Cardiac muscle cell (in vitro differentiated cells and primary cell): Measurements from ENCODE around the gene HIPK4. TPM values are rescaled to one million over a fixed set of nuclear protein-coding genes. Genes with fewer than 3 reads are reported as not detected.

Experiments used
- DNase-seq, 2 donors: peaks; one replicate each; pipeline versions ENCODE4 v3.0.0 to v3.0.0-alpha.2; 2010 to 2017; ENCODE audit warnings: low read depth in 1 of 2, low spot score in 1 of 2
- H3K27ac ChIP-seq: fragments of 200-600 bp; sonication (generic); 2 replicates; pipeline ENCODE4 v1.5.1; 2016
- H3K27me3 ChIP-seq: fragments of 200-600 bp; sonication (generic); 2 replicates; pipeline ENCODE4 v1.6.0; 2016; ENCODE audit warnings: control low read depth
- H3K36me3 ChIP-seq: fragments of 200-600 bp; sonication (generic); 2 replicates; pipeline ENCODE4 v1.5.1; 2016; ENCODE audit warnings: control low read depth
- H3K4me1 ChIP-seq: fragments of 200-600 bp; sonication (generic); 2 replicates; pipeline ENCODE4 v1.8.1; 2017; ENCODE audit warnings: low read depth, mild to moderate bottlenecking, mixed run types
- H3K4me3 ChIP-seq: fragments of 200-600 bp; sonication (generic); 2 replicates; pipeline ENCODE4 v1.5.1; 2016; ENCODE audit warnings: mild to moderate bottlenecking
- H3K9me3 ChIP-seq: fragments of 200-600 bp; sonication (generic); 2 replicates; pipeline ENCODE4 v1.5.1; 2017; ENCODE audit warnings: low read depth, mild to moderate bottlenecking, control low read depth
- CTCF ChIP-seq: IDR thresholded peaks from 2 replicates; pipeline ENCODE4 v1.5.1; 2012; ENCODE audit warnings: low read depth, mild to moderate bottlenecking, low read length
- polyA plus RNA-seq: library from polyadenylated mRNA; unstranded; fragments of >200 nt; fragmentation: Nextera tagmentation; extraction: Ambion mirVana; gene quantifications from 2 replicates; pipeline ENCODE4 v1.2.1, GENCODE V29; 2016
- total RNA-seq: library from RNA; depleted of rRNA; stranded (reverse); fragments of >200 nt; gene quantifications from 2 replicates; pipeline ENCODE4 v1.2.3, GENCODE V29; 2016

HIPK4 gene
- total and polyA plus RNA-seq, 2 experiments from 2014 or later, result 0.12 to 1.7 TPM

- DNase-seq, result no peak
- TF ChIP-seq CTCF, result no peak
- Histone ChIP-seq H3K9me3 (no peaks in the 10 kb centered on the region), H3K36me3 (no peaks in the 10 kb centered on the region), H3K27ac (peak overlapping the region; percentile 79), H3K4me3 (no peak overlapping the region), H3K4me1 (no peaks in the 10 kb centered on the region), H3K27me3 (no peaks in the 10 kb centered on the region)
These were observed 47.2 kb downstream of the HIPK4 start for GRCh38 chr19:40342644-40343311.

DNA sequence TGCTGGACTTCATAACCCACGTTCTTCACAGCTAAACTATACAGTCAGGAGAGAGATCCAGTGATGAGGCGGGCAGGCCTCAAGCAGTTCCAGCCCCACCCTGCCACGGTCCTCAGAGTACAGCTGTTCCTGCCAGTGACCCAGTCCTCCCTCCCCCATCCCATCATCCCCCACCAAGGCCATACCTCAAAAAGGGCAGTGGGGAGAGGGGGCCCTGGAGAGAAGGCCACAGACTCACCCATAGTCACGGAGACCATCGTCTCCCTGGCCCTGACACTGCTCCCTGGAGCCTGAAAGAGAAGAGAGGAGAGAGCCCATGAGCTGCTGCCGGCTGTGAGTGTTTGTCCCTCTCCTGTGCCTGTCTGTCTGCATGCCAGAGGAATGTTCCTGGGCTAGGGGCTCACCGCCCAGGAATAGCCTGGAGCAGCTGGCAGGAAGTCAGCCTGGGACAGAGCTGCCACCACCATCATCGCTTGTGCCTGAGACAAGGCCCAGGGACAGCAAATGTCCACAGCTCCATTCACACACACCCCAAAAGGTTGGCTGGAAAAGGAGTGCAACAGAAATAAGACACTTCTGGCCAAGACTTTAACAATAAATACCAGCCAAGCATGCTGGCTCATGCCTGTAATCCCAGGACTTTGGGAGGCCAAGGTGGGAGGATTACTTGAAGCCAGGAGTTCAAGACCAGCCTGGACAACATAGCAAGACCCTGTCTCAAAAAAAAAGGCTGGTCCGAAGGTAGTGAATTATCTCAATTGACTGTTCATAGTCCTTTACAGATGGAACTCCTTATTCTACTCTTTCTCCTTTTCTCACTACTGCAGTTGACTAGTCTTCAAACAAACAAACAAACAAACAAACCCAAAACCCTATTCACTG, 48.1 kb downstream of the HIPK4 start:
- Histone ChIP-seq H3K9me3 (no peaks in the 10 kb centered on the region), H3K4me1 (no peaks in the 10 kb centered on the region), H3K27me3 (no peaks in the 10 kb centered on the region), H3K27ac (peak overlapping the region; percentile 79), H3K36me3 (no peaks in the 10 kb centered on the region), H3K4me3 (no peak overlapping the region)
- peak in 1 of 2 donors; percentile 32 for DNase-seq
- TF ChIP-seq CTCF, result no peak

GRCh38 chr19:40339018-40339728, 50.8 kb downstream of the HIPK4 start:
- Histone ChIP-seq H3K27me3 (no peaks in the 10 kb centered on the region), H3K4me1 (no peaks in the 10 kb centered on the region)

DNA sequence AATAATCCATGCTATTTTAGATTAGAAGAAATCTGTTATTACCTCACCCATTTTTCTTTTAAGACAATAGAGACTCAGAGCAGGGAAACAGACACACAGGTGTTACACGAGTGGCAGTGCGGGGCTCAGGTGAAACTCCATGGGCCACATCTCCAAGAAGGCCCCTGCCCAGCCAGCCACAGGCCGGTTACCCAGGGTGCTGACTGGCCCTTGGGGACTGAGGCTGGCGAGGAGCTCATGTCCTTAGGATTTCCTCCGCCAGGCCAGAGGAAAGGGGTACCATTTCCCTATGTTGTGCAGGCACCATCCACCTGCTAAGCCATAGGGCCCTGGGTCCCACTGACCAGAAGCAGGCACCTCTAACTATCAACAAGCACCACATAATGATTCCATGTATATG, 52.4 kb downstream of the HIPK4 start:
- Histone ChIP-seq H3K27ac (no peak overlapping the region), H3K36me3 (peaks cover 9% of the 10 kb centered on the region), H3K4me1 (no peaks in the 10 kb centered on the region), H3K27me3 (no peaks in the 10 kb centered on the region), H3K4me3 (no peak overlapping the region), H3K9me3 (no peaks in the 10 kb centered on the region)
- DNase-seq, result no peak
- no peak for TF ChIP-seq CTCF

More at GRCh38 chr19:40339018-40339728, 50.8 kb downstream of the HIPK4 start:
- no peaks in the 10 kb centered on the region for H3K9me3 ChIP-seq
- peaks cover 3% of the 10 kb centered on the region for H3K36me3 ChIP-seq
- H3K27ac ChIP-seq, result no peak overlapping the region
- no peak overlapping the region for H3K4me3 ChIP-seq
- DNase-seq, result no peak
- no peak for TF ChIP-seq CTCF

DNA sequence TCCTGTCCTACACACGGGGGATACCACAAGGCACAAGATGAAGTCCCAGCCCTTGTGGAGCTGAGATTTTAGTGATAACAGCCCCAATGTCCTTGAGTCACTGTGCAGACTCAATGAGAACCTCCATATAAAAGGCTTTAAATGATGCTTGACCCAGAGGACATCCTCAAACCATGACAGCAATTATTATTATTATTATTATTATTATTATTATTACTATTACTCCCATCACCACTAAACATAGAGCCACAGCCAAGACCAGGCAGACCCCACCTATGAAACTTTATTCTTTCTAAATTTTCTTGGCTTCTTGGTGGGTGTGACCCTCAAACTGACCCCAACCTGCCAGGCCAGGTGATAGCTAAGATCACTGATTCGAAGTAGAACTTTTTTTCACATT, 52.9 kb downstream of the HIPK4 start:
- Histone ChIP-seq H3K9me3 (no peaks in the 10 kb centered on the region), H3K36me3 (peaks cover 9% of the 10 kb centered on the region), H3K27me3 (no peaks in the 10 kb centered on the region), H3K4me3 (no peak overlapping the region), H3K27ac (no peak overlapping the region), H3K4me1 (no peaks in the 10 kb centered on the region)
- no peak for TF ChIP-seq CTCF
- DNase-seq, result no peak
